ENCODE data around the gene CCT5. TPM values are rescaled to one million over a fixed set of nuclear protein-coding genes. Genes with fewer than 3 reads are reported as not detected.

CCT5 gene
- total RNA-seq, 1 donor from 2014 or later = 542 TPM

DNA sequence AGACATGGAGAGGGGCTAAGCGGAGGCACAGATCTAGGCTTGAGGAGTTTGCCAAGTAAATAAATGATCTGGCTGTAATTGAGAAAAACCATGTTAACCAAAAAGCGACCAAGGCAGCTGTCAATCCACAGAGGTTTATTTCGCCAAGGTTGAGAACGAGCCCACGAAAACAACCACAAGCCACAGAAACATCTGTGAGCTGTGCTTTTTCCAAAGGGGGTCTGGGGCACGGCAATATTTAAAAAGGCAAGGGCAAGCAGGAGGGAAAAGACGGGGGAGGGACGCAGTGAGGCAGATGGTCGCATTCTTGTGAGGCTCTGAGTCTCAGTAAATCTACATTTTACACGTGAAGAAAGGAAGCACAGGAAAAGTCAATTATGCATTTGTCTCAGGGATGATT is 25.4 kb downstream of the CCT5 start:
- Histone ChIP-seq H3K4me3 (ENCODE audit: low read depth, low read length) (no peak overlapping the region), H3K36me3 (ENCODE audit: control insufficient read depth, insufficient read depth, low read length) (no peaks in the 10 kb centered on the region), H3K27me3 (ENCODE audit: control insufficient read depth, insufficient read depth, low read length) (no peaks in the 10 kb centered on the region)
- DNase-seq (ENCODE audit: low read depth) = no peak
- TF ChIP-seq CTCF (IDR thresholded peaks at IDR 0.05; ENCODE audit: insufficient read depth, low read length, severe bottlenecking) = no peak
- FAIRE-seq = no peak

DNA sequence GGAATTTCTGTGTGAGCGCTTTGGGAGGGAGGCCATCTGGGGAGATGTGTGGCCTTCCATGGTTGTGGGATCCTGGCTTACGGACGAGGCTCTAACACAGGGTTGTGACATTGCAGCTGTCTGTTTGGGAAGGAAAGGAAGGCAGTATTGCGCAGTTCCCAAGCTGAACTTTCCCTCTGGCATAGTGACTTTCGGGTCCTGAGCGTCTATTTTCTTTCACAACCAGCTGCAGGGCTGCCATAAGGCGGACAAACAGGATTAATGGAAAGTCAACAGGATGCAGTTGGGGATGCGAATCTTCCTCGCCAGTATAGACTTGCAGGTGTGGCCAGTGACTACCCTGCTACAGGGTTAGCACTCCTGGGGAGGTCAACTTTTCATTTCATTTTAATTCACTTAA is 25.9 kb downstream of the CCT5 start:
- no peak for DNase-seq (ENCODE audit: low read depth)
- no peak for TF ChIP-seq CTCF (IDR thresholded peaks at IDR 0.05; ENCODE audit: insufficient read depth, low read length, severe bottlenecking)
- no peak for FAIRE-seq
- H3K36me3 ChIP-seq (ENCODE audit: control insufficient read depth, insufficient read depth, low read length) = no peaks in the 10 kb centered on the region
- no peak overlapping the region for H3K4me3 ChIP-seq (ENCODE audit: low read depth, low read length)
- no peaks in the 10 kb centered on the region for H3K27me3 ChIP-seq (ENCODE audit: control insufficient read depth, insufficient read depth, low read length)

GRCh38 chr5:10276691-10277090 is 26.6 kb downstream of the CCT5 start:
- DNase-seq (ENCODE audit: low read depth) (no peak), FAIRE-seq (no peak)
- TF ChIP-seq CTCF (IDR thresholded peaks at IDR 0.05; ENCODE audit: insufficient read depth, low read length, severe bottlenecking) = no peak
- H3K4me3 ChIP-seq (ENCODE audit: low read depth, low read length) = no peak overlapping the region
- H3K27me3 ChIP-seq (ENCODE audit: control insufficient read depth, insufficient read depth, low read length) = no peaks in the 10 kb centered on the region
- H3K36me3 ChIP-seq (ENCODE audit: control insufficient read depth, insufficient read depth, low read length) = no peaks in the 10 kb centered on the region

DNA sequence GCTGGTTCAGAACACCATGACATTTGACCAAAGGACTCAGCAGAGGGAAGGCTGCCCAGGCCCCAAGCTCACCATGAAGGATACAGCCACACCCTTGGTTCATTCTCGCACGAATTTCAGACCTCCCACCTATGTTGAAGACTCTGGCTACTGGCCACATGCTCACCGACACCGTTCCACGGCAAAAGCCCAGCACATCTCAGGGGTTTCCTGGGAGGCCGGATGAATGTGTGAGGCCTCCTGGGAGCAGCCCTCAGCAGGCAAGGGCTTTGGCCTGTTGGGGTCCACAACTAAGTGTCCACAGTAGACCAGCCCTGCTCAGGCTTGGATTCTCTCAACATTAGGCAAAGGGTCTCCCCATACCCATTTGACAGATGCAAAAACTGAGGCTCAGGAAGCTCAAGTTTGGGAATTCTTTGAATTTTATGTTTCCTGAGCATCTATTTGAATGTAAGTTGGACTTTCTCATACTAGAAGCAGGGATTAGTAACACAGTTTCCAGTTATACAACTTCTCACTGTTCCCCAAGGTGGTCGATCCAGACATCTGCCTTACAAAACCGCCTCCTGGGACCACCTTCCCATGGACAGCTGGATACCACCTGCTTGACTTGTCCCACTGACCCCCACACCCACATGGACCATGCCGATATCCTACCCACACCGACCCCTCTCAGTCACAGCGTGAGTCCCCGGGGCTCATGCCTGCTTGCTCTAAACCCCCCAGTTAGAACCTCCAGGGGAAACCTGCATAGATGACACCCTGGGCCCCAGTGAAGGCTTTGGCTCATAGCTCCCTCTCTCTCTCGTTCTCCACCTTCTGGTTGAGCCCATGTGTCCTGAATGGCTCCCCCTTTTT is 27.9 kb downstream of the CCT5 start:
- no peak overlapping the region for H3K4me3 ChIP-seq (ENCODE audit: low read depth, low read length)
- no peaks in the 10 kb centered on the region for H3K27me3 ChIP-seq (ENCODE audit: control insufficient read depth, insufficient read depth, low read length)
- FAIRE-seq (no peak), DNase-seq (ENCODE audit: low read depth) (no peak)
- no peak for TF ChIP-seq CTCF (IDR thresholded peaks at IDR 0.05; ENCODE audit: insufficient read depth, low read length, severe bottlenecking)
- H3K36me3 ChIP-seq (ENCODE audit: control insufficient read depth, insufficient read depth, low read length) = no peaks in the 10 kb centered on the region

DNA sequence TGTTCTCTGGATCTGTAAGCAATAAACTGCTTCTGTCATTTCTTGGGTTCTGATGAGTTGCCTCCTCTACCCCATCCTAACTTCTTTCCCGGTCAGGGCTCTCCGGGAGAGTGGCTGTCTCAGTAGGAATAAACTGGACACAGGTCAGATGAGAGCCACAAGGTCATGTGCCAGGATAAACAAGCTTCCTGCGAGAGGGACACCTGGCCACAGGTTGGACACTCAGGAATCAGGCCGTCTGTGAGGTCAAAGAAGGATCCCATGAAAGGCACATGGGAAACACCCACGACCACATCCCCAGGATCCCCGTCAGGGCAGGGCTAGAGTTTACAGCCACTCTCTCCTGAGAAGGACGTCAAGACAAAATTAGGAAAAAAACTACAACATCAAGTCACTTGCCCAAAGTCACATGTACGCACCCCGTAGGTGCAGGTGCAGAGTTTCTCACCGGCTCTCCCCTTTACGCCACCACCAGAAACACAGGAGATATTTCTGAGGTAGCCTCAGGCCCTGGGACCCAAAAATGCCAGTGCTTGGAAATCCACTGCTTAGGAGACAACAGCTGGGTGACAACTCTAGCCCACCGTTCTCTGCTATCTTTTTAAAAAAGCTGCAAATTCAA is 28.7 kb downstream of the CCT5 start:
- no peak for TF ChIP-seq CTCF (IDR thresholded peaks at IDR 0.05; ENCODE audit: insufficient read depth, low read length, severe bottlenecking)
- no peak for FAIRE-seq
- no peaks in the 10 kb centered on the region for H3K36me3 ChIP-seq (ENCODE audit: control insufficient read depth, insufficient read depth, low read length)
- H3K27me3 ChIP-seq (ENCODE audit: control insufficient read depth, insufficient read depth, low read length) = no peaks in the 10 kb centered on the region
- DNase-seq (ENCODE audit: low read depth) = no peak
- H3K4me3 ChIP-seq (ENCODE audit: low read depth, low read length) = no peak overlapping the region

Data from bronchial epithelial cell (primary cell).